GM18505 (cell line): ENCODE results near the gene IER3IP1.
"Not testable (repeated sequence)": the region's sequence is repeated elsewhere in the genome, so short reads cannot be mapped to it uniquely, and the experiment has no call there.

Experiments used
- ATAC-seq: cut with Tn5 transposase; IDR thresholded peaks from one replicate; pipeline ENCODE4 v1.9.1; 2021; ENCODE audit not compliant: unreplicated experiment
- POLR2A ChIP-seq: IDR thresholded peaks from 4 replicates; pipeline ENCODE4 v1.6.1; 2011; ENCODE audit warnings: borderline replicate concordance; ENCODE audit not compliant: insufficient read depth, insufficient read length; ENCODE audit errors: extremely low read depth

Gene IER3IP1, protein sequence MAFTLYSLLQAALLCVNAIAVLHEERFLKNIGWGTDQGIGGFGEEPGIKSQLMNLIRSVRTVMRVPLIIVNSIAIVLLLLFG

DNA sequence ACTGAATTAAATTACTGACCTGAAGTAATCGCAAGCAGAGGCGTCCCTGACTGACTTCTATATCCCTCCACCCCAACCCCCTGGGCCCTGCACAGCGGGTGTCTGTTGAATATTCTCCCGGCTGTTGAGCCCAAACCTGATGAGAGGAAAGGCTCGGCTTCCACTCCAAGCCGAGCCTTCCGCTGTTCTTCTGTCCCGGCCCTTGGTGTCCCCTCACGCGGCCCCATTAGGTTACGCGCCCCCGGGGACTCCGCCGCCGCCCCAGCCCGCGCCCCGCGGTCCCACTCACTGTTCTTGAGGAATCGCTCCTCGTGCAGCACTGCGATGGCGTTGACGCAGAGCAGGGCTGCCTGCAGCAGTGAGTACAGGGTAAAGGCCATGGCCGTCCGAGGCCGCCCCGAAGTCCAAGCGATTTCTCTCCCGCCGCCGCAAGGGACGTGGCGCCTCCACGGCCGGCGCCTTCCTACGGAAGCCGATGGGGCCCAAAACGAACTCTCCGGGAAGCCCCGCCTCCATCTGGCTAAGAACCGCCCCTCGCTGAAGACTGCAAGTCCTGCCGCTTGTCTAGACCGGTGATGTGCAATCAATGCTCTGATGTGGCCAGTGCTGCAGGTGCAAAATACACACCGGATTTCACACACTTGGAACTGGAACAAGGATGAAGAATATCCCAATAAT, at the start of gene IER3IP1:
TSS of gene IER3IP1 (minus strand) at position 467 of the 678 bp plus-strand sequence. CDS start at position 380, 87 bp downstream.
- peak; percentile 71 for TF ChIP-seq POLR2A
- peak; percentile 80 for ATAC-seq

DNA sequence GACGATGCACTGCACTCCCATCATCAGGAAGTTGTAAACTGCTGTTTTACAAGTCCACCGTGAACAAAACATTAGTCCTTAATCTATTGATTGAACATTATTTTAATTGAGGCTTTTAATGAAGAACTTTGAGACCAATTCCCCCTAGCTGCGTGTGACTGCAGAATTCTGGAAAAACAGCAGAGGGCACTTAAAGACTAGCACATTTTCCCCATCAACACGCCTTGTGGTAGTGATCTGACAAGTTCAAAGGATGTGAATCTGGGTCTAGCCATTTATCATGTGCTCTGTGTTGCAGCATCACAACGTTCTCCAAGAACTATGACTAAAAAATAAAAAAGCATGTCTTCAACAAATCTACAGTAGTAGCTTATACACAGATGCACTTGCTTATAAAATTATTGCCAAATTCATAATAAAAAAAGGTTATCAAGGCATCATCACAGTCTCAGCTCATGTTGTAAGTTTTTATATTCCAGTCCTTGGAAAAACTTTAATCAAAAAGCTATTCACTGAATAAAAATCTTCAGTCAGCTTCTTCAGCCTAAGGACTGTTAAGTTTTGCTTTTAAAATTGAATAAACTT, 39.5 kb upstream of the IER3IP1 start:
- no peak for ATAC-seq
- TF ChIP-seq POLR2A = no peak

DNA sequence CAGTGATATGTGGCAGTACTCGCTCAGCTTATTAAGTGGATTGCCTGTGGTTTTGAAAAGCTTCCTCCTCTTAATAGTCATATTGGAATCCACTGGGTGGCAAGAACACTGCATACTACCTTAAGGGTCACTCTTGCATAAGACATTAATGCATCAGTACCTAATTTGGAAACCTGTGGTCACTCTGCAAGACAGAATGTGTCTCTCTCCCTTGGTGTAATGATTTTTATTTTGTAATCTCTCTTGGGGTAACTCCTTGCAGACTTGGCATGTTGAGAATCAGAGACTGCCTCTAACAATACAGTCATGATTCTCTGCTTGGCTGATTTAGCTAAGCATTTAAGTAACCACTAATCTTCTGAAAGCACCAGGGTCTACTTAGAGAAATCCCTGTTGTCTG, 33.0 kb upstream of the IER3IP1 start:
- no peak for ATAC-seq
- TF ChIP-seq POLR2A = no peak

DNA sequence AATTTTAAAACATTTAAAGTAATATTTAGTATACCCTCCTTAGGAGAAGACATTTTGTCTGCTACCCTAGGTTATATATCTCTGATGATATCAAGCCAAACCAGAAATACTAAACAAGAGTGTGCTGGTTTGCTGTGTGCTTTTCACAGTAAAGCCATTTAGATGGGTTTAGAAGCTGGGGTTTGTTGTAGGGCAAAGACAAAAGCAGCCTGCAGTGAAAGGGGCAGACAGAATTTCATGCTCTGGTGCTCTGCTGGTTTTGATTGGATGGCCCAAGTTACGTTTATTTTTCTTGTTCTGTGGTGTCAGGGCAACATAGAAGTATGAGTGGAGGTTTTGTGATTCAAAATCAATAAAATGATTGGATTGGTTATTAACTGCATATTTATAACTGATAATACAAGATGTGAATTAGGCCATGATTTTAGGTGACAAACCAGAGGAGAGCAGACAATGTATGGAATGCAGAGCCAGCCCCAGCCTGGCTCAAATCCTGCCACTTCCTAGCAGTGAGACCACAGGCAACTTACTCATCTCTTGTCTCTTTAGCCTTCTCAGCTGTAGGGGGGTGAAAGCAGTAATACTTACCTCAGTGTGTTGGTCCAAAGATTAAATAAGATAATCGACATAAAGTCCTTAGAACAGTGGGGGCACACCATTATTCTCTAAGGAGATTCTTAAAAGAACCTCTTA, 30.9 kb upstream of the IER3IP1 start:
- no peak for ATAC-seq
- TF ChIP-seq POLR2A = no peak

DNA sequence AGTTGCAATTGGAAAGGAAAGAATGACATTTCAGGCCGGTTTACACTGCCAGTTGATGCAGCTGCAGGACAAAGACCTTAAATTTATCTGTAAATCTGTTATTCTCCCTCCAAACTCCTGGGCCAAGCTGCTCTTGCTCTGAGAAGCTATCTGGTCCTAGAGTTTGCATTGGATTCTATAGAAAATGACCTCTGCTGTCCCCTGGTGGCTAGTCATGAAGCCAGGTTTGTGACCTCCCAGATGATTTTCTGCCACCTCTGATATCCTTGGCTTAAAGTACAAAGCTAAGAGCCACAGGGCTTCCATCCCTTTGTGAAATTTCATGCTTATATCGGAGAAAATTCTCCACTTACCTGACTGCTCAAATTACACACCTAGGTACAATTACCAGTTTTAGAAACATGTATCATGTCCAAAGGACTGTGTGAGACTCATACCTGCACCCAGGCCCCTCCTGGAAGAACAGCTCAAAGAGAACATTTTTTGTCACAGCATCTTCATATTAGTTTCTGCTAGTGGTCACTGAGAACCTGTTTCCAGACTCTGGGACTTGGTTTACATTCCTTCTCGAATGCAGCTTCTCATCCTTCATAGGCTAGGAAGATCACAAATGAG, 28.9 kb upstream of the IER3IP1 start:
- ATAC-seq = no peak
- TF ChIP-seq POLR2A = no peak

DNA sequence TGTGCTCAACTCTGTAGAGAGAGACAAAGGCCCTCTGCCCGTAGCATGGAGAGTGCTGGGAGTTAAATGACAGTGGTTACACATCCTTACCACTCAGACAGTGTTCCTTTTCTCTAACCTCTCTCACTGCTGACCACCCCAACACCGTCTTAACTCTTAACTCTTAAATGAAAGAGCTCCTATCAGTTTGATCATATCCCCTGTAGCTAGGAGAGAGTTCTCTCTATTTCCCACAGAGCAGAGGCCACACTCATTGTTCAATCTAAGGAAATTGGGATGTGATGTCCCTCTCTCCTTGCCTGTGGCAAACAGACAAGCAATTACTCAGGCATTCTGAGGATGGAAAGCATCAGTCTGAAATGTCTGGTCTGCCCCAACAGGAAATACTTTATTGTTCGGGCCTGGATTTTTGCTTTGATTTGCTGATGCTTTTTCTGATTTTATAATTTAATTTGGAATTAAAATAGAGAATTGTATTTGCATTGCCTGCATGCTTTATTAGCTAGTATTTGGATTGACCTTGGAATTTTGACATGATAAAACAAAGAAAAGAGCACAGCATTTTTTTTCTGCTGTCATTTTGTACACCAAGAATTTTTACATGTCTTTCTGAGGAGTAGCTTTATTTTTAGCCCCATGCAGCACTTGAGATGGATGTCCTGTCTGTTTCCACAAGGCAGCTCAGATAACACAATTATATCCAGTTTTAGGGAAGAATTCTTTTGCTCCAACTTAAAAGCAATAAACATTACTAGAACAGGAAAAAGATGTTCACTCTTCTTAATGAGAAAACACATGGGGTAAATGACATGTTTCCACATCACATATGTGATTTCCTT, 27.7 kb upstream of the IER3IP1 start:
- ATAC-seq = no peak
- no peak for TF ChIP-seq POLR2A

DNA sequence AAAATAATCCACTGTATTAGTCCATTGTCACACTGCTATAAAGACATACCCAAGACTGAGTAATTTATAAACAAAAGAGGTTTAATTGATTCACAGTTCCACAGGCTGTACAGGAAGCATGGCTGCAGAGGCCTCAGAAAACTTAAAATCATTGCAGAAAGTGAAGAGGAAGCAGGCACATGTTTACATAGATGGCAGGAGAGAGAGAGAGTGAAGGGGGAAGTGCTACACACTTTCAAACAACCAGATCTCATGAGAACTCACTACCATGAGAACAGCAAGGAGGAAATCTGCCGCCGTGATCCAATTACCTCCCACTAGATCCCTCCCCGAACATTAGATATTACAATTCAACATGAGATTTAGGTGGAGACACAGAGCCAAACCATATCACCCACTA, 19.8 kb upstream of the IER3IP1 start:
- ATAC-seq = not testable (repeated sequence)

DNA sequence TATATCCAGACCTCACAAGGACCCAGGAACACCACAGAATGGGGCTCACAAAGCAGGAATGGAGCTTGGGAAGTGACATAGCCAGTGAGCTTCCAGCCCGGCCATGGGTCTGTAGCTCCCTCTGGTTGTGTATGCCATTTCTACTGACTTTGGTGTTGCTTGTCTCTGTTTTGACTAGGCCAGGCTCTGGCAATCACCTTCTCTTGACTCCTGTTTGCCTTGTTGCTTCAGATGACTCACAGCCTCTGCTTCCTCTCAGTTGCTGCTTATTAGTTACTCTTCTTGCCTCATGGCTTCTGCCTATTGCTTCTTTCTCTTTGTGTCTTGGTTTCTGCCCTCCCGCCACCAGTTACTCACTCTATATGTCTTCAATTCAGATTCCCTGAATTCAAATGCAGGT, 15.8 kb upstream of the IER3IP1 start:
- TF ChIP-seq POLR2A = no peak
- no peak for ATAC-seq

DNA sequence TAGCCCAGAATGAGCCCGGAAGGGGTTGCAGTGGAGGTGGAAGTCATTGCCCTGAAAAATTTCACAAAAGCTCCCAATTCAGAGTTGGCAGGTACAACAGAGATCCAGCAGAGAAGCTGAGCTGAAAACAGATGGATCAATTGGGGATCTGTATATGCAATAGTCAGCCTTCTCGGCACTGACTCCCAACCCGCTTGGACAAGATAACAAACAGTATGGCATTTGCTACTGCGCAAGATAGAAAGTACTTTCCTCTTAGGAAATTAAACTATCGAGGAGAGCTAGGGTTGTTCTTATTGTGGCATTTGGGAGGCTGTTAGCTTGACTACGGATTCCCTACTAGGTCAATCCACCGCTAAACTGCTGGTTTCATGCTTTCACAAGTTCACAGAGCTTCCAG, 11.6 kb upstream of the IER3IP1 start:
- no peak for TF ChIP-seq POLR2A
- no peak for ATAC-seq

DNA sequence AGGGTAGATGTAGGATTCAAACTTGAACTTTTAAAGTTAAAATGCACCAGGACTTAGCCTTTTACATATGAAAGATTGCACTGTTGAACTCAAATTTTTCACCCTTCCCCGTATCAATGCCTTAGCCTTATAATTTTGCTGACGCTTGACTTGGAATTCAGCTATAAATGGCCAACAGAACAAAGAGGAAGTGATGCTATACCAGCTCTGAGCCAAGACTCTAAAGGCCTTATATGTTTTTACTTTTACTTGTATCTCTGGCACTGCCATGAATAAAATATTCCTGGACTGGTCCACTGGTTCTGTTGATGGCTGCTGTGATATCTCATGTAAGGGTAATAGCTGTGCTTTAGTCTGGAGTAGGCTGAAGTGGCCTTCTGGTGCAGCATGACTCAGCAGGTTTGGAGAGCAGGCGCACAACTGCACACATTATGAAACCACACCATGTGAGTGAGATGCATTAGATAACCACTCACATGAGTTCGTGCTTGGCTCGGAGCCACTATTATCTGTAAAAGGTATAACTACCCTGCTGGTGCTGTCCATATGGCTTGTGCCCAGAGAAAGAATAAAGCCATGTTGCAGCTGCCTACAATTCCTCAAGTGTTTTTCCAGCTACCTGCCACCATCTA, 8.4 kb upstream of the IER3IP1 start:
- ATAC-seq = no peak
- TF ChIP-seq POLR2A = no peak

DNA sequence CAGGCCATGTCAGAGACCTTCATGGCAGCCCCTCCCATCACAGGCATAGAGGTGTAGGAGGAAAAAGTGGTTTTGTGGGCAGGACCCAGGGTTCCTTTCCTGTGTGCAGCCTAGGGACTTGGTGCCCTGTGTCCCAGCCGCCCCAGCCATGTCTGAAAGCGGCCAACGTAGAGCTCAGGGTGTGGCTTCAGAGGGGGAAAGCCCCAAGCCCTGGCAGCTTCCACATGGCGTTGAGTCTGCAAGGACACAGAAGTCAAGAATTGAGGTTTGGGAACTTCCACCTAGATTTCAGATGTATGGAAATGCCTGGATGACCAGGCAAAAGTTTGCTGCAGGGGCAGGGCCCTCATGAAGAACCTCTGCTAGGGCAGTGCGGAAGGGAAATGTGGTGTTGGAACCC, 6.0 kb upstream of the IER3IP1 start:
- not testable (repeated sequence) for ATAC-seq

DNA sequence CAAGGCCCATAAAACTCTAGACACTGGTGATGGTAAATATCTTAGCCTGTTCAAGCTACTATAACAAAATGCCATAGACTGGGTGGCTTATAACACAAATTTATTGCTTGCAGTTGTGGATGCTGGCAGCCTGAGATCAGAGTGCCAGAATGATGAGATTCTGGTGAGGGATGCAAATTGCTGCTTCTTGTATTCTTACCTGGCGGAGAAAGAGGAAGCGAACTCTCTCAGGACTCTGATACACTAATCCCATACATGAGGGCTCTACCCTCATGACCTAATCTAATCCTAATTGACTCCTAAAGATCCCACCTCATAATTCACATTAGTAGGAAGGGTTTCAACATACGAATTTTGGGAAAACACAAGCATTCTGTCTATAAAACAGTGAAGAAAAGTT, 4.6 kb upstream of the IER3IP1 start:
- ATAC-seq = no peak
- TF ChIP-seq POLR2A = no peak

DNA sequence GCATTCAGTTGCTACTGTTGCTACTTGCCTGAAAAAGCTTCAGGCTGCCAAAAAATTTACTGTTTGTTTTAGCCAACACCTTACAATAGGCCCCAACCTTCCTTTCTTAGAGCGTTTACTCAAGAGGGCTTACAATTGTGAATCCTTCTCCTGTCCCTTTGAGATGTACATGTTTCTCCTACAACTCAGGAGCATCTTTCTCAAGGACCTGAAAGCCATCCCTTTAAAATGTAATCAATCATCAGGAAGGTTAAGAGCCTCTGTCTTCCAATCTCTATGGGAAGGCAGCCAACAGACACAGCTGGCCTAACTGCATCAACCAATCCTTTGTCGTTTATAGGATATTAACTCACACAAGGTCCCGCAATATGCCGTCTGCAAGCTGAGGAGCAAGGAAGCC, 3.4 kb upstream of the IER3IP1 start:
- no peak for ATAC-seq
- no peak for TF ChIP-seq POLR2A
